Left renal cortex interstitium (tissue), 4 donors: ENCODE measurements around the gene TBK1. TPM values are rescaled to one million over a fixed set of nuclear protein-coding genes. Genes with fewer than 3 reads are reported as not detected.
A peak's percentile ranks its signal among the peaks of the same experiment; 100 is the strongest.
"Not testable (repeated sequence)": the region's sequence is repeated elsewhere in the genome, so short reads cannot be mapped to it uniquely, and the experiment has no call there.

ENCODE experiments used
- DNase-seq, 4 donors: peaks; one replicate each; pipeline ENCODE4 v3.0.0-alpha.2; 2013; ENCODE audit warnings: low read depth in 4 of 4, low spot score in 2 of 4, missing footprints in 1 of 4
- polyA plus RNA-seq, 4 donors: library from polyadenylated mRNA; unstranded; fragments of 120-200 nt; gene quantifications; one replicate each; pipeline ENCODE4 v1.2.1, GENCODE V29; 2013; ENCODE audit not compliant: insufficient read length in 4 of 4

Gene TBK1
- polyA plus RNA-seq, 4 donors, result 19.7 to 26.9 (median 23.2) TPM

GRCh38 chr12:64538121-64538520 is 86.2 kb downstream of the TBK1 start:
- no peak for DNase-seq

GRCh38 chr12:64542409-64543047 is 90.6 kb downstream of the TBK1 start:
- not testable (repeated sequence) for DNase-seq

DNA sequence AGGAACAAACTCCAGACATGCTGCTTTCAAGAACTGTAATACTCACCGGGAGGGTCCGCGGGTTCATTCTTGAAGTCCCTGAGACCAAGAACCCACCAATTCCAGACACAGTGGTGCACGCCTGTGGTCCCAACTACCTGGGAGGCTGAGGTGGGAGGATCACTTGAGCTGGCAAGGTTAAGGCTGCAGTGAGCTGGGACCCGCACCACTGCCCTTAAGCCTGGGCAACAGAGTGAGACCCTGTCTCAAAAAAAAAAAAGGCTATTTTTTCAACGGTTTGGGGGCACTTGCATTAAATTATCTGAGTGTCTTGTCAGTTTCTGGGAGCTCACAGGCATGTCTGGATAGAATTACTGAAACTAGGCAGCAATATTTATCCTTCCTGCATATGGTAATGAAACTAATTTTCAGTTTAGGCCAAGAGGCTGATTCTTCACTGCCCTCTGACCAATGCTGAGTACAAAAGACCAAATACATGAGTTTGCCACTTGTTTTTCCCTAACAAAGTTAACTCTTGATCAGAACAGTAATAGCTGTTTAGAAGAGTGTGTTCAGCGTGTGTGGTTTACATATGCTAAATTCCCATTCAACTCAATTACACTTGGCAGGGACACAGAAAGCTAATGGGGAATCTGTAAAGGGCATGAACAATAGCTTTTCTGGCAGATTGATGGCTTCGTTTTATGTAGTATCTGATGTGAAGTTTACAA is 92.6 kb downstream of the TBK1 start:
- DNase-seq, result peak in 1 of 4 donors; percentile 34

DNA sequence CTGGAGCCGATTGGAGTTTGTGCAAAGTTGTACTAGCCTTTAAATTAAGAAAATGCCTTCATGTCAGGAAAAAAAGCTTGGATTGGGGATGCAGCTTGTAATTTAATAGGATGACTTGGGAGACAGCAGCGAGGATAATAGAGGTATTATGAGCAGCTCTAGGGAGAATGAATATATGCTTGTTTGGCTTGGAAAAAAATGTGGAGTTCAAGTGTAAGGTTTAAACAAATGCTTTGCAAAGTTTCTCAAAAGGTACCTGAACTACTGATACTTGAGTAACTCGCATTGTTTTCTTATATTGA is 93.1 kb downstream of the TBK1 start:
- DNase-seq, result no peak

DNA sequence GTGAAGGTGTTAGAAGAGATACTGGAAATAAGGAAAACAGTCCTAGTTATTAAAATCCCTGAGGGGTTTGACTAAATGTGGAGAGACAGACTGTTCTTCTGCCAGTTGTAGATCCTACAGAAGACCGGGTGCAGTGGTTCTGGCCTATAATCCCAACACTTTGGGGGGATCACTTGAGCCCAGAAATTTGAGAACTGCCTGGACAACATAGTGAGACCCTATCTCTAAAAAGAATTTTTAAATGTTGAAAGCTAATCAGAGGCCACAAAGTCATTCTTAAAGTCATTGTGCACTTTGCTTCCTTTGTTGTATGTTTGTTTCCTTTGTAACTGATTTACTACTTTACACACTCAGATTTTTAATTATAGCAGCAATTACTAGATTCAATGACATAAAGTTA is 97.2 kb downstream of the TBK1 start:
- no peak for DNase-seq

DNA sequence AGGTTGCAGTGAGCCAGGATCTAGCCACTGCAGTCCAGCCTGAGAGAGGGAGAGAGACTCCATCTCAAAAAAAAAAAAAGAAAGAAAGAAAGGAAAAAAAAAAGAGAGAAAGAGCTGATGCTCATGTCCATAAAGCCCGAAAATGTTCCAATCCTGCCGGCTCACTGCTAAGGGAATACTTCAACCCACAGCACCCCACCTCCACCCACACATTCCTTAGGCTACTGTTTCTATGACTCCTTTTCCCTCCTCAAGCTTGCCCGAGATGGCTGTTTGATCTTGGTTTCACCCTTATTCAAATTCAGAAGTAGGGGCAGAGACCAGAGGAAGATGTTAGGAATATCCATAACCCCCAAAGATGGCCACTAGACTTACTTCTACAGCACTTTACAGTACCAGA is 98.8 kb downstream of the TBK1 start:
- no peak for DNase-seq

DNA sequence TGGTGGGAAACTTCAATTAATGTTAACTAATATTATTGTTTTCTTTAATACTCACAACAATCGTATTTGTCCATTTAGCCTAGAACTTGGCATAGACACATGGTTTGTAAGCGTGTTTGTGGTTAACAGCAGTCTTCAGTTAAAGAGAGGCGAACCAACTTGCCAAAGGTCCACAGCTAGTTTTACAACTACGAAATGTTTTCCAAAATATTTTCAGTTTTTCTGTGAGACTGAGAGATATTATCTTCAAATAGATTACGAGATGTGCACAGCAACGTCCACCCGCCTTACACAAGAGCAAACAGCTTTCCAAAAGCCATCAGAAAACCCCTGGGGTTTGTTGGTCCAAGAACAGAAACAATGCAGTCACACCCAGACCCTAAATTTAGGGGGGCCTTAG is 99.8 kb downstream of the TBK1 start:
- no peak for DNase-seq

Other genes starting within 250 kb of the TBK1 start
- gene KICS2, start 229.8 kb upstream of the TBK1 start, polyA plus RNA-seq, result 1 to 10 TPM; 4.5 to 6.7 (median 5.4) TPM
- 1 to 10 TPM in 3 of 4 donors, under 1 TPM in 1; 0.73 to 2.2 (median 1.2) TPM for gene C12orf56, start 61.4 kb upstream of the TBK1 start, polyA plus RNA-seq
- gene XPOT, start 47.7 kb upstream of the TBK1 start, polyA plus RNA-seq, result 10 to 100 TPM; 53.2 to 64.2 (median 58.5) TPM
- gene RASSF3, start 158.4 kb downstream of the TBK1 start, polyA plus RNA-seq, result 10 to 100 TPM; 17.4 to 20.5 (median 18.8) TPM